ENCODE data around the gene EME1.

Gene EME1

GRCh38 chr17:50348522-50349242 lies 24.3 kb upstream of the EME1 start:
- DNase-seq: no peak

- no peak for DNase-seq
Measured at GRCh38 chr17:50349243-50349600, 23.8 kb upstream of the EME1 start.

- DNase-seq: no peak
Measured at GRCh38 chr17:50350733-50351132, 22.3 kb upstream of the EME1 start.

GRCh38 chr17:50352072-50352692 lies 20.8 kb upstream of the EME1 start:
- no peak for DNase-seq

- no peak for DNase-seq
Measured at GRCh38 chr17:50352693-50353599, 20.1 kb upstream of the EME1 start.

GRCh38 chr17:50353600-50354195 lies 19.3 kb upstream of the EME1 start:
- no peak for DNase-seq

GRCh38 chr17:50354198-50354597 lies 18.8 kb upstream of the EME1 start:
- DNase-seq: no peak

- DNase-seq: no peak
Measured at GRCh38 chr17:50354776-50355175, 18.3 kb upstream of the EME1 start.

- DNase-seq: no peak
Measured at GRCh38 chr17:50355336-50355700, 17.7 kb upstream of the EME1 start.

- no peak for DNase-seq
Measured at GRCh38 chr17:50355701-50356341, 17.2 kb upstream of the EME1 start.

GRCh38 chr17:50356418-50356817 lies 16.6 kb upstream of the EME1 start:
- no peak for DNase-seq

GRCh38 chr17:50356892-50357510 lies 16.0 kb upstream of the EME1 start:
- no peak for DNase-seq

- no peak for DNase-seq
Measured at GRCh38 chr17:50358177-50358576, 14.9 kb upstream of the EME1 start.

- no peak for DNase-seq
Measured at GRCh38 chr17:50359005-50359699, 13.9 kb upstream of the EME1 start.

GRCh38 chr17:50359998-50360461 lies 13.0 kb upstream of the EME1 start:
- no peak for DNase-seq

GRCh38 chr17:50360486-50361115 lies 12.4 kb upstream of the EME1 start:
- DNase-seq: no peak

GRCh38 chr17:50361561-50362480 lies 11.2 kb upstream of the EME1 start:
- peak in 3 of 4 experiments; percentile 10 to 34 (median 15) for DNase-seq

GRCh38 chr17:50362661-50363060 lies 10.4 kb upstream of the EME1 start:
- DNase-seq: no peak

GRCh38 chr17:50363217-50364060 lies 9.6 kb upstream of the EME1 start:
- no peak for DNase-seq

Measured in activated CD4-positive, CD25-positive, alpha-beta regulatory T cell (primary cell).